ENCODE results near the gene GTF2H2C. TPM values are rescaled to one million over a fixed set of nuclear protein-coding genes. Genes with fewer than 3 reads are reported as not detected.
"Not testable (repeated sequence)": the region's sequence is repeated elsewhere in the genome, so short reads cannot be mapped to it uniquely, and the experiment has no call there.

GTF2H2C gene
- polyA plus RNA-seq (2012; rRNA removed) = 23.4 and 24.9 TPM in 2 replicates
- 29.0 and 36.2 TPM in 2 replicates for polyA plus RNA-seq (2012; cell fraction: cytosol; rRNA removed)
- 15.4 and 28.5 TPM in 2 replicates for polyA plus RNA-seq (2012; cell fraction: nucleus; rRNA removed)

- Histone ChIP-seq H3K9ac (peak within 1 kb of the TSS; percentile 49; the same call in 1 of the 2 replicates), H3K4me2 (peak within 1 kb of the TSS; percentile 72), H3K27ac (ENCODE audit: low read depth in 2 of 2, low read length in 1 of 2) (peak within 1 kb of the TSS; percentile 22 to 68; a peak in 3 of 4 replicates), H2AFZ (ENCODE audit: low read depth) (peak within 1 kb of the TSS; percentile 97; the same call in 1 of the 2 replicates), H3K4me3 (ENCODE audit: low read depth in 2 of 2, low read length in 1 of 2) (peak within 1 kb of the TSS; percentile 47 to 54)
- H3K4me1 ChIP-seq (ENCODE audit: control insufficient read depth in 1 of 2, insufficient read depth in 2 of 2, low read depth in 1 of 2, low read length in 1 of 2); H4K20me1 ChIP-seq (ENCODE audit: insufficient read depth); H3K9me3 ChIP-seq; CTCF ChIA-PET; H3F3A ChIP-seq (replicated peaks; ENCODE audit: insufficient read depth); H3K9me2 ChIP-seq; H3K79me2 ChIP-seq (ENCODE audit: insufficient read depth); H3K36me3 ChIP-seq (replicated peaks in 1 of 2; ENCODE audit: control insufficient read depth in 1 of 2, insufficient read depth in 2 of 2, low read length in 1 of 2); H3K27me3 ChIP-seq (ENCODE audit: insufficient read depth); DNase-seq: not testable (repeated sequence)
- TF ChIP-seq CTCF (IDR thresholded peaks at IDR 0.05) = peak; percentile 36
- 0 out of 2 replicates have a peak, but pooled peaks have one; percentile 32 for TF ChIP-seq MXI1 (IDR thresholded peaks at IDR 0.05; ENCODE audit: low read depth, low read length)
- 0 out of 2 replicates have a peak, but pooled peaks have one; percentile 24 for TF ChIP-seq POLR2AphosphoS5 (IDR thresholded peaks at IDR 0.05; ENCODE audit: low read depth, low read length)
- peak; percentile 71 for TF ChIP-seq TAF1 (IDR thresholded peaks at IDR 0.05; ENCODE audit: borderline replicate concordance, low read depth, low read length)
- TF ChIP-seq SIN3A (IDR thresholded peaks at IDR 0.05; ENCODE audit: borderline replicate concordance, low read depth, low read length) = 0 out of 2 replicates have a peak, but pooled peaks have one; percentile 39
- TF ChIP-seq SMC3 (IDR thresholded peaks at IDR 0.05; ENCODE audit: low read depth, low read length) = peak; percentile 15; the same call in 1 of the 2 replicates
- TF ChIP-seq MAX (IDR thresholded peaks at IDR 0.05; ENCODE audit: low read depth) = peak; percentile 46; the same call in 1 of the 2 replicates
- TF ChIP-seq YY1 (IDR thresholded peaks at IDR 0.05; ENCODE audit: low read depth) = 0 out of 2 replicates have a peak, but pooled peaks have one; percentile 35
- TF ChIP-seq RAD21 (IDR thresholded peaks at IDR 0.05; ENCODE audit: low read length) = peak; percentile 27; the same call in 1 of the 2 replicates
- peak; percentile 77 for TF ChIP-seq GABPA (IDR thresholded peaks at IDR 0.05; ENCODE audit: low read depth)
- 3% methylated on average over 17 of the region's 40 CpGs for WGBS (ENCODE audit: low lambda C conversion rate)
- POLR2A ChIA-PET = interaction anchor here (0.5 kb wide), 1 partner anchor 1884 kb away, joined by 3 read pairs; no protein-coding TSS in a partner anchor
These were observed at the start of gene GTF2H2C for GRCh38 chr5:69559908-69560330. TSS of gene GTF2H2C (plus strand) at chr5:69560191. CDS start at chr5:69565133, 4,942 bp downstream.

- H3K9me2 ChIP-seq = no peaks in the 10 kb centered on the region
- H3K9me3 ChIP-seq = no peaks in the 10 kb centered on the region
- no peaks in the 10 kb centered on the region for H3K27me3 ChIP-seq (ENCODE audit: insufficient read depth)
- H3F3A ChIP-seq (replicated peaks; ENCODE audit: insufficient read depth) = peaks cover 18% of the 10 kb centered on the region
- no peak overlapping the region for H2AFZ ChIP-seq (ENCODE audit: low read depth)
- H3K36me3 ChIP-seq (replicated peaks in 1 of 2; ENCODE audit: control insufficient read depth in 1 of 2, insufficient read depth in 2 of 2, low read length in 1 of 2) = no peaks in the 10 kb centered on the region
- H3K27ac ChIP-seq (ENCODE audit: low read depth in 2 of 2, low read length in 1 of 2) = no peak overlapping the region
- H4K20me1 ChIP-seq (ENCODE audit: insufficient read depth) = no peaks in the 10 kb centered on the region
- WGBS (ENCODE audit: low lambda C conversion rate) = 90% methylated on average over 2 of the region's 2 CpGs
- no peak overlapping the region for H3K4me3 ChIP-seq (ENCODE audit: low read depth in 2 of 2, low read length in 1 of 2)
- no peak overlapping the region for H3K9ac ChIP-seq
- H3K4me2 ChIP-seq = no peak overlapping the region
- CTCF ChIA-PET = no interaction called here
- no peak for DNase-seq
- POLR2A ChIA-PET = no interaction called here
- no peaks in the 10 kb centered on the region for H3K79me2 ChIP-seq (ENCODE audit: insufficient read depth)
- H3K4me1 ChIP-seq (ENCODE audit: control insufficient read depth in 1 of 2, insufficient read depth in 2 of 2, low read depth in 1 of 2, low read length in 1 of 2) = 0 out of 4 replicates have a peak, but pooled peaks cover 0 to 3% of the 10 kb centered on the region in 2 experiments
- TF ChIP-seq POLR2AphosphoS5 (IDR thresholded peaks at IDR 0.05; ENCODE audit: low read depth, low read length) (no peak), SIN3A (IDR thresholded peaks at IDR 0.05; ENCODE audit: borderline replicate concordance, low read depth, low read length) (no peak), CTCF (IDR thresholded peaks at IDR 0.05) (no peak), TCF12 (IDR thresholded peaks at IDR 0.05) (no peak), FOXM1 (IDR thresholded peaks at IDR 0.05; ENCODE audit: low read depth) (no peak), ELF1 (IDR thresholded peaks at IDR 0.05) (no peak), USF1 (IDR thresholded peaks at IDR 0.05; ENCODE audit: borderline replicate concordance, low read depth) (no peak), REST (IDR thresholded peaks at IDR 0.05; ENCODE audit: low read depth, low read length) (no peak), TAF1 (IDR thresholded peaks at IDR 0.05; ENCODE audit: borderline replicate concordance, low read depth, low read length) (no peak), USF2 (IDR thresholded peaks at IDR 0.05; ENCODE audit: borderline replicate concordance, low read depth, low read length) (no peak)
These were observed 49.3 kb upstream of the GTF2H2C start for GRCh38 chr5:69510694-69511093.

All from SK-N-SH (cell line).